Calu3 (cell line): ENCODE data around the gene PRSS33. TPM values are rescaled to one million over a fixed set of nuclear protein-coding genes. Genes with fewer than 3 reads are reported as not detected.

Source experiments
- BruUV-seq: library from RNA; stranded (reverse); fragments of 400-500 nt; replicated peaks from 2 replicates; lab custom pipeline; 2021; lab: Mats Ljungman, UMichigan
- CTCF ChIA-PET: fragments of 300-600 bp; sonication (Branson Sonifier 250); formaldehyde crosslinking; loops from one replicate; lab custom pipeline; 2022; ENCODE audit warnings: antibody characterized with exemption; lab: Charles Lee
- DNase-seq: peaks from one replicate; pipeline ENCODE4 v3.0.0; 2022
- H3K27ac Mint-ChIP-seq: one replicate; pipeline ENCODE4 v1.8.0; 2022; ENCODE audit warnings: mixed read lengths; ENCODE audit not compliant: unreplicated experiment
- H3K27me3 Mint-ChIP-seq: one replicate; pipeline ENCODE4 v1.8.0; 2022; ENCODE audit warnings: mixed read lengths; ENCODE audit not compliant: unreplicated experiment
- H3K36me3 Mint-ChIP-seq: one replicate; pipeline ENCODE4 v1.8.0; 2022; ENCODE audit warnings: mild to moderate bottlenecking, moderate library complexity, mixed read lengths; ENCODE audit not compliant: insufficient read depth, unreplicated experiment
- H3K4me1 Mint-ChIP-seq: one replicate; pipeline ENCODE4 v1.8.0; 2022; ENCODE audit warnings: mild to moderate bottlenecking, low read depth, mixed read lengths; ENCODE audit not compliant: unreplicated experiment
- H3K4me3 Mint-ChIP-seq: one replicate; pipeline ENCODE4 v1.8.0; 2022; ENCODE audit warnings: mild to moderate bottlenecking, low read depth, moderate library complexity, mixed read lengths; ENCODE audit not compliant: unreplicated experiment
- H3K9me3 Mint-ChIP-seq: one replicate; pipeline ENCODE4 v1.8.0; 2022; ENCODE audit warnings: low read depth, mixed read lengths; ENCODE audit not compliant: unreplicated experiment
- CTCF ChIP-seq: fragments of 200-600 bp; IDR thresholded peaks from one replicate; pipeline ENCODE4 v1.8.0; 2022; ENCODE audit warnings: antibody characterized with exemption; ENCODE audit not compliant: unreplicated experiment
- intact Hi-C: fragments of 100-400 bp; cut with micrococcal nuclease; formaldehyde crosslinking; loops from one replicate; pipeline ENCODE4 v1.10.0; 2022; ENCODE audit not compliant: unreplicated experiment
- total RNA-seq: library from RNA; stranded (reverse); gene quantifications from 2 replicates; pipeline ENCODE4 v1.2.3, GENCODE V29; 2022

PRSS33 gene
- total RNA-seq, 1 experiment from 2014 or later, result 13.2 TPM

GRCh38 chr16:2743007-2743810 lies 44.2 kb downstream of the PRSS33 start:
- intact Hi-C loops, result no loop called here
- Mint-ChIP-seq H3K27ac (no peak overlapping the region), H3K4me1 (no peaks in the 10 kb centered on the region), H3K27me3 (peaks cover 40% of the 10 kb centered on the region), H3K36me3 (peaks cover 4% of the 10 kb centered on the region), H3K4me3 (no peak overlapping the region), H3K9me3 (no peaks in the 10 kb centered on the region)
- BruUV-seq, result no TSS peak
- no peak for DNase-seq
- CTCF ChIA-PET, result no interaction called here
- no peak for TF ChIP-seq CTCF

GRCh38 chr16:2742323-2743006 lies 44.9 kb downstream of the PRSS33 start:
- Mint-ChIP-seq H3K36me3 (no peaks in the 10 kb centered on the region), H3K4me3 (no peak overlapping the region), H3K27ac (no peak overlapping the region), H3K27me3 (peaks cover 40% of the 10 kb centered on the region), H3K9me3 (no peaks in the 10 kb centered on the region), H3K4me1 (no peaks in the 10 kb centered on the region)
- intact Hi-C loops, result no loop called here
- BruUV-seq, result no TSS peak
- CTCF ChIA-PET, result no interaction called here
- no peak for TF ChIP-seq CTCF
- DNase-seq, result no peak

- H3K4me3 Mint-ChIP-seq, result no peak overlapping the region
- peaks cover 40% of the 10 kb centered on the region for H3K27me3 Mint-ChIP-seq
- no peaks in the 10 kb centered on the region for H3K4me1 Mint-ChIP-seq
- BruUV-seq, result no TSS peak
- no peak for TF ChIP-seq CTCF
- intact Hi-C loops, result no loop called here
- CTCF ChIA-PET, result no interaction called here
- H3K27ac Mint-ChIP-seq, result no peak overlapping the region
- H3K9me3 Mint-ChIP-seq, result no peaks in the 10 kb centered on the region
- no peaks in the 10 kb centered on the region for H3K36me3 Mint-ChIP-seq
- DNase-seq, result no peak
Measured at GRCh38 chr16:2741168-2741567, 46.2 kb downstream of the PRSS33 start.

- DNase-seq, result no peak
- Mint-ChIP-seq H3K36me3 (no peaks in the 10 kb centered on the region), H3K4me1 (no peaks in the 10 kb centered on the region), H3K4me3 (no peak overlapping the region), H3K9me3 (no peaks in the 10 kb centered on the region), H3K27ac (no peak overlapping the region), H3K27me3 (peaks cover 40% of the 10 kb centered on the region)
- CTCF ChIA-PET, result interaction anchor here (1.0 kb wide), 1 partner anchor 11 kb away, joined by 10 read pairs; no protein-coding TSS in a partner anchor
- BruUV-seq, result no TSS peak
- intact Hi-C loops, result no loop called here
- TF ChIP-seq CTCF, result no peak
Measured at GRCh38 chr16:2740476-2740875, 46.9 kb downstream of the PRSS33 start.
